ENCODE results near the gene FOXC2. TPM values are rescaled to one million over a fixed set of nuclear protein-coding genes. Genes with fewer than 3 reads are reported as not detected.
A peak's percentile ranks its signal among the peaks of the same experiment; 100 is the strongest.

The FOXC2 gene
- total and polyA plus RNA-seq, 2 of the 13 experiments (the other 11 are each of a cell fraction or from before 2014, with no cell fraction given) = not detected

DNA sequence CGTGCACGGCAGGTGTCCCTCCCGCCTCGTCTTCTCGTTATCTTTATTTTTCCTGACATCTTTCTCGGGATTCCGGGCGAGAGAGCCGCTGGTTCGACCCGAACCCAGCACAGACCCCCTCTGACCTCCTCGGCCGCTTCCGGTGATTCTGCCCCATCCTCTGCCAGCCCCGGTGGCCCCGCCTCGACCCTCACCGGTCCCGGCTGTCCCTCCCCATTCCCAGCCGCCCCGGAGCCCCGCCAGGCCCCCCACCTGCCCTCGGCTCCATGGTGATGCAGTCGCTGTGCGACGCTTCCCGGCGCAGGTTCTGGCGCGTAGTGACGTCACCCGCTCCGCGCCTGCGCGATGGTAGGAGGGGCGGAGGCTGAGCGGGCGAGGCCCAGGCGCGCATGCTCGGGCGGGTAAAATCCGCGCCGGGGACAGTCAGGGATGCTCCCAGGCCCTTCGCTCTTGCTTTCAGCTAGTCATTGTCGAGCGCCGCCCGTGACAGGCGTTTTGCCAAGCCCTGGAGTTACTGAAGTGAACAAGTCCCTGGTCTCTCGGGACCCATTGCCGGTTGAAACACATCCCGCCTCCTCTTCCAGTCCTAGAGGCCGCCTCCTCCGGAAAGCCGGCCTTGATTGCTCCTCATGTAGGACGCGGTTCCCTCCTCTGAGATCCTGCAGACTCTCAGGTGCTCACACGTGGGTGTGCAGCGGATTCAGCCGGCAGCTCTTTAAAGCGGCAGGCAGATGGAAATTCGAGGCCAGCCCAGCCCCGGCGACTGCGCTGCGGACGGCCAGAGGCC is 11.5 kb upstream of the FOXC2 start, which contains the start of gene MTHFSD (continued):
- no peak for TF ChIP-seq SP1 (IDR thresholded peaks at IDR 0.05)
- peak; percentile 92 for TF ChIP-seq SP1 (CRISPR knock-in tag; IDR thresholded peaks at IDR 0.05)
- no peak for TF ChIP-seq GPN1 (CRISPR knock-in tag; IDR thresholded peaks at IDR 0.05; ENCODE audit: borderline replicate concordance)
- 0 out of 2 replicates have a peak, but pooled peaks have one; percentile 58 for TF ChIP-seq BORCS8-MEF2B (CRISPR knock-in tag; IDR thresholded peaks at IDR 0.05)
- TF ChIP-seq ZFP36 (IDR thresholded peaks at IDR 0.05; ENCODE audit: borderline replicate concordance, low read depth, low read length, partially characterized antibody) = peak; percentile 99
- 0 out of 2 replicates have a peak, but pooled peaks have one; percentile 73 for TF ChIP-seq ZNF333 (CRISPR knock-in tag; IDR thresholded peaks at IDR 0.05; ENCODE audit: borderline replicate concordance)
- no peak for TF ChIP-seq ZNF777 (CRISPR knock-in tag; IDR thresholded peaks at IDR 0.05)
- TF ChIP-seq ZNF839 (CRISPR knock-in tag; IDR thresholded peaks at IDR 0.05; ENCODE audit: borderline replicate concordance) = no peak
- TF ChIP-seq HOXA3 (CRISPR knock-in tag; IDR thresholded peaks at IDR 0.05) = peak; percentile 97
- TF ChIP-seq FOXA1 (IDR thresholded peaks at IDR 0.05) = no peak
- peak; percentile 11 for TF ChIP-seq FOXA1 (CRISPR knock-in tag; IDR thresholded peaks at IDR 0.05)
- TF ChIP-seq, protein P1, sequence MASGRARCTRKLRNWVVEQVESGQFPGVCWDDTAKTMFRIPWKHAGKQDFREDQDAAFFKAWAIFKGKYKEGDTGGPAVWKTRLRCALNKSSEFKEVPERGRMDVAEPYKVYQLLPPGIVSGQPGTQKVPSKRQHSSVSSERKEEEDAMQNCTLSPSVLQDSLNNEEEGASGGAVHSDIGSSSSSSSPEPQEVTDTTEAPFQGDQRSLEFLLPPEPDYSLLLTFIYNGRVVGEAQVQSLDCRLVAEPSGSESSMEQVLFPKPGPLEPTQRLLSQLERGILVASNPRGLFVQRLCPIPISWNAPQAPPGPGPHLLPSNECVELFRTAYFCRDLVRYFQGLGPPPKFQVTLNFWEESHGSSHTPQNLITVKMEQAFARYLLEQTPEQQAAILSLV (CRISPR knock-in tag; IDR thresholded peaks at IDR 0.05; ENCODE audit: borderline replicate concordance) = 0 out of 2 replicates have a peak, but pooled peaks have one; percentile 28
- TF ChIP-seq ZNF570 (CRISPR knock-in tag; IDR thresholded peaks at IDR 0.05; ENCODE audit: borderline replicate concordance) = no peak
- no peak for TF ChIP-seq LCORL (IDR thresholded peaks at IDR 0.05)
- TF ChIP-seq LCORL (CRISPR knock-in tag; IDR thresholded peaks at IDR 0.05) = peak; percentile 85
- TF ChIP-seq FOXK1 (CRISPR knock-in tag; IDR thresholded peaks at IDR 0.05; ENCODE audit: borderline replicate concordance, low read depth) = peak; percentile 77; the same call in 1 of the 2 replicates
- no peak for TF ChIP-seq SP140L (CRISPR knock-in tag; IDR thresholded peaks at IDR 0.05; ENCODE audit: borderline replicate concordance)
- TF ChIP-seq ZNF3 (CRISPR knock-in tag; IDR thresholded peaks at IDR 0.05) = 0 out of 2 replicates have a peak, but pooled peaks have one; percentile 50
- peak; percentile 62; the same call in 1 of the 2 replicates for TF ChIP-seq RFXAP (CRISPR knock-in tag; IDR thresholded peaks at IDR 0.05; ENCODE audit: borderline replicate concordance)
- TF ChIP-seq ZNF678 (CRISPR knock-in tag; IDR thresholded peaks at IDR 0.05) = peak; percentile 88
- no peak for TF ChIP-seq ZNF282 (IDR thresholded peaks at IDR 0.05; ENCODE audit: partially characterized antibody)
- TF ChIP-seq HNRNPLL (IDR thresholded peaks at IDR 0.05; ENCODE audit: low read depth, low read length, poor library complexity, severe bottlenecking) = peak; percentile 31
- TF ChIP-seq, protein P2, sequence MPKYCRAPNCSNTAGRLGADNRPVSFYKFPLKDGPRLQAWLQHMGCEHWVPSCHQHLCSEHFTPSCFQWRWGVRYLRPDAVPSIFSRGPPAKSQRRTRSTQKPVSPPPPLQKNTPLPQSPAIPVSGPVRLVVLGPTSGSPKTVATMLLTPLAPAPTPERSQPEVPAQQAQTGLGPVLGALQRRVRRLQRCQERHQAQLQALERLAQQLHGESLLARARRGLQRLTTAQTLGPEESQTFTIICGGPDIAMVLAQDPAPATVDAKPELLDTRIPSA (CRISPR knock-in tag; IDR thresholded peaks at IDR 0.05; ENCODE audit: borderline replicate concordance) = no peak; the same call in 1 of the 2 replicates
- TF ChIP-seq, protein P3, sequence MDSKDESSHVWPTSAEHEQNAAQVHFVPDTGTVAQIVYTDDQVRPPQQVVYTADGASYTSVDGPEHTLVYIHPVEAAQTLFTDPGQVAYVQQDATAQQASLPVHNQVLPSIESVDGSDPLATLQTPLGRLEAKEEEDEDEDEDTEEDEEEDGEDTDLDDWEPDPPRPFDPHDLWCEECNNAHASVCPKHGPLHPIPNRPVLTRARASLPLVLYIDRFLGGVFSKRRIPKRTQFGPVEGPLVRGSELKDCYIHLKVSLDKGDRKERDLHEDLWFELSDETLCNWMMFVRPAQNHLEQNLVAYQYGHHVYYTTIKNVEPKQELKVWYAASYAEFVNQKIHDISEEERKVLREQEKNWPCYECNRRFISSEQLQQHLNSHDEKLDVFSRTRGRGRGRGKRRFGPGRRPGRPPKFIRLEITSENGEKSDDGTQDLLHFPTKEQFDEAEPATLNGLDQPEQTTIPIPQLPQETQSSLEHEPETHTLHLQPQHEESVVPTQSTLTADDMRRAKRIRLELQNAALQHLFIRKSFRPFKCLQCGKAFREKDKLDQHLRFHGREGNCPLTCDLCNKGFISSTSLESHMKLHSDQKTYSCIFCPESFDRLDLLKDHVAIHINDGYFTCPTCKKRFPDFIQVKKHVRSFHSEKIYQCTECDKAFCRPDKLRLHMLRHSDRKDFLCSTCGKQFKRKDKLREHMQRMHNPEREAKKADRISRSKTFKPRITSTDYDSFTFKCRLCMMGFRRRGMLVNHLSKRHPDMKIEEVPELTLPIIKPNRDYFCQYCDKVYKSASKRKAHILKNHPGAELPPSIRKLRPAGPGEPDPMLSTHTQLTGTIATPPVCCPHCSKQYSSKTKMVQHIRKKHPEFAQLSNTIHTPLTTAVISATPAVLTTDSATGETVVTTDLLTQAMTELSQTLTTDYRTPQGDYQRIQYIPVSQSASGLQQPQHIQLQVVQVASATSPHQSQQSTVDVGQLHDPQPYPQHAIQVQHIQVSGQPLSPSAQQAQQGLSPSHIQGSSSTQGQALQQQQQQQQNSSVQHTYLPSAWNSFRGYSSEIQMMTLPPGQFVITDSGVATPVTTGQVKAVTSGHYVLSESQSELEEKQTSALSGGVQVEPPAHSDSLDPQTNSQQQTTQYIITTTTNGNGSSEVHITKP (CRISPR knock-in tag; IDR thresholded peaks at IDR 0.05; ENCODE audit: low read depth) = no peak; the same call in 1 of the 2 replicates
- no peak for TF ChIP-seq POLR2AphosphoS2 (IDR thresholded peaks at IDR 0.05; ENCODE audit: low read depth, low read length)
- TF ChIP-seq ZNF331 (CRISPR knock-in tag; IDR thresholded peaks at IDR 0.05) = peak; percentile 23; the same call in 1 of the 2 replicates
- TF ChIP-seq NCOR1 (IDR thresholded peaks at IDR 0.05; ENCODE audit: borderline replicate concordance, low read length) = no peak
